Lower lobe of right lung (tissue), 2 donors: ENCODE results near the gene BAX. TPM values are rescaled to one million over a fixed set of nuclear protein-coding genes. Genes with fewer than 3 reads are reported as not detected.

Source experiments
- ATAC-seq, 2 donors: fragments of 200-7000 bp; cut with Tn5 transposase; one replicate each; pipeline ENCODE4 v1.9.1; 2020 to 2022; ENCODE audit warnings: mild to moderate bottlenecking in 2 of 2, moderate library complexity in 2 of 2
- DNase-seq: peaks from one replicate; pipeline ENCODE4 v3.0.0-alpha.2; 2020
- H3K27ac ChIP-seq: fragments of 200-600 bp; one replicate; pipeline ENCODE4 v1.8.0; 2022
- H3K27me3 ChIP-seq: fragments of 200-600 bp; one replicate; pipeline ENCODE4 v1.8.0; 2022; ENCODE audit warnings: low read depth
- H3K36me3 ChIP-seq: fragments of 200-600 bp; one replicate; pipeline ENCODE4 v1.8.0; 2022; ENCODE audit warnings: mild to moderate bottlenecking
- H3K4me1 ChIP-seq: fragments of 200-600 bp; one replicate; pipeline ENCODE4 v1.8.0; 2022
- H3K4me3 ChIP-seq: fragments of 200-600 bp; one replicate; pipeline ENCODE4 v1.8.0; 2022; ENCODE audit warnings: mild to moderate bottlenecking
- H3K9me3 ChIP-seq: fragments of 200-600 bp; one replicate; pipeline ENCODE4 v1.8.0; 2022
- CTCF ChIP-seq: fragments of 200-600 bp; IDR thresholded peaks from one replicate; pipeline ENCODE4 v1.8.0; 2022; ENCODE audit warnings: antibody characterized with exemption, mild to moderate bottlenecking
- intact Hi-C: fragments of 100-400 bp; cut with DNase I; formaldehyde crosslinking; loops from one replicate; pipeline ENCODE4 v1.11.0; 2022
- total RNA-seq: library from RNA; stranded (reverse); fragmentation: NEBNext Ultra II Directional; extraction: Animal tissue kit (Norgen Biotek cat#: 25700); gene quantifications from one replicate; pipeline ENCODE4 v1.2.1, GENCODE V29; 2021
- donor health status: DM: no; HTN: yes; CAD: no; lungs with severe emphysema.

Gene BAX
- total RNA-seq, 1 donor from 2014 or later = 142 TPM

GRCh38 chr19:48965040-48965805, 10.5 kb downstream of the BAX start, which contains the start of gene FTL:
Gene FTL, plus strand, starts transcription at chr19:48965309. Its CDS starts 199 bp downstream, at chr19:48965508.
- DNase-seq = peak; percentile 99
- peaks cover 46% of the 10 kb centered on the region for H3K36me3 ChIP-seq
- ATAC-seq = peak; percentile 91 to 93
- H3K27ac ChIP-seq = peak within 1 kb of the TSS; percentile 93
- intact Hi-C loops = no loop called here
- TF ChIP-seq CTCF = no peak
- peak within 1 kb of the TSS; percentile 96 for H3K4me3 ChIP-seq
- peaks cover 52% of the 10 kb centered on the region for H3K4me1 ChIP-seq
- no peaks in the 10 kb centered on the region for H3K27me3 ChIP-seq
- no peaks in the 10 kb centered on the region for H3K9me3 ChIP-seq

GRCh38 chr19:48965806-48966540, 11.3 kb downstream of the BAX start:
- ATAC-seq = peak; percentile 66 to 77

GRCh38 chr19:48966541-48967345, 12.1 kb downstream of the BAX start:
- no peak for DNase-seq
- no peaks in the 10 kb centered on the region for H3K9me3 ChIP-seq
- H3K27ac ChIP-seq = peak overlapping the region; percentile 93
- TF ChIP-seq CTCF = no peak
- intact Hi-C loops = no loop called here
- H3K27me3 ChIP-seq = no peaks in the 10 kb centered on the region
- ATAC-seq = no peak
- H3K36me3 ChIP-seq = peaks cover 55% of the 10 kb centered on the region
- H3K4me1 ChIP-seq = peaks cover 55% of the 10 kb centered on the region
- H3K4me3 ChIP-seq = peak overlapping the region; percentile 96

More at GRCh38 chr19:48965806-48966540, 11.3 kb downstream of the BAX start:
- DNase-seq = peak; percentile 93
- H3K36me3 ChIP-seq = peaks cover 51% of the 10 kb centered on the region
- intact Hi-C loops = no loop called here
- peaks cover 55% of the 10 kb centered on the region for H3K4me1 ChIP-seq
- peak overlapping the region; percentile 96 for H3K4me3 ChIP-seq
- no peak for TF ChIP-seq CTCF
- H3K9me3 ChIP-seq = no peaks in the 10 kb centered on the region
- peak overlapping the region; percentile 93 for H3K27ac ChIP-seq
- no peaks in the 10 kb centered on the region for H3K27me3 ChIP-seq

- TF ChIP-seq CTCF = no peak
- intact Hi-C loops = no loop called here
- peaks cover 63% of the 10 kb centered on the region for H3K36me3 ChIP-seq
- H3K27ac ChIP-seq = peak overlapping the region; percentile 93
- no peaks in the 10 kb centered on the region for H3K9me3 ChIP-seq
- DNase-seq (peak; percentile 77), ATAC-seq (peak in 1 of 2 donors; percentile 5)
- no peaks in the 10 kb centered on the region for H3K27me3 ChIP-seq
- peak overlapping the region; percentile 96 for H3K4me3 ChIP-seq
- H3K4me1 ChIP-seq = peaks cover 47% of the 10 kb centered on the region
Observed at GRCh38 chr19:48967346-48968178, 12.9 kb downstream of the BAX start.
